TTC549 (cell line): ENCODE data around the gene GUCA2A.
"Not testable (repeated sequence)": the region's sequence is repeated elsewhere in the genome, so short reads cannot be mapped to it uniquely, and the experiment has no call there.

Experiments
- FAIRE-seq: peaks from 2 replicates; lab custom pipeline; 2012; peaks lifted over from hg19 to GRCh38; lab: Jason Lieb, UNC

The GUCA2A gene, protein sequence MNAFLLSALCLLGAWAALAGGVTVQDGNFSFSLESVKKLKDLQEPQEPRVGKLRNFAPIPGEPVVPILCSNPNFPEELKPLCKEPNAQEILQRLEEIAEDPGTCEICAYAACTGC

DNA sequence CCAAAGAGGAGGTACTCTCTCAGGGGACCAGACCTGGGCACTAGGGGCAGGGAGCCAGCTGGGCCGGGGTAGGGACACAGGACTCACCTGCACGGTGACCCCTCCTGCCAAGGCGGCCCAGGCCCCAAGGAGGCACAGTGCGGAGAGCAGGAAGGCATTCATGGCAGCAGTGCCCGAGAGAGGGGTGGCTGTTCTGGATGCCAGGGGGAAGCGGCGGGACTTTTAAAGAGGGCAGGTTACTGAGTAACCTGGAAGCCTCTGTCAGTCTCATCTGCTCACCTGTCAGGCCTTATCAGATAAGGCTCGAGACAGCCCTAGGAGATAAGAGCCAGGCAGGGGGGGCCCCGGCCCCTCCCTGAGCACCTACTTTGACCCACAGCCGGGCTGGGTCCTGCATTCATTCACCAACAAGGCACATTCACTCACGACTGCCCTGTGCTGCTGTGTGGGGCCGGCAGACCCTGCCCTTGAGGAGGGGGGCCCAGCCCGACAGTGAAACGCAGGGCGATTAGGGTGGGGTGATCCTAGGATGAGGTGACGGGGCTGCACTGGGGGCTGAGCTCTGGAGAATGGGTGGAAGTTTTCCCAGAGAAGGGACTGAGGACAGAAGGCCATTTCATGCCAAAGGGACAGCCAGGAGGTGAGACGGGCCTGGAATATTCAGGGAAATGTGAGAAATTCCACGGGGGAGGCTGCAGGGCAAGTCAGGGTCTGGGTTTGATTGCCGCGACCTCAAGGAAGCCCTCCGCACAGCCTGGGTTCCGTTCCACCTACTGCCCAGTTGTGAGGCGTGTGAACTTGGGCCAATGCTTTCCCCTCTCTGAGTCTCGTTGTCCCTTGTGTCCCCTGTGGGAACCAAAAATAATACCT lies at the start of gene GUCA2A:
Gene GUCA2A, minus strand, starts transcription at position 195 of the 870 bp plus-strand sequence. Its CDS starts 33 bp downstream, at position 162.
- no peak for FAIRE-seq

- no peak for FAIRE-seq
Observed at GRCh38 chr1:42211224-42211623, 46.7 kb upstream of the GUCA2A start.

DNA sequence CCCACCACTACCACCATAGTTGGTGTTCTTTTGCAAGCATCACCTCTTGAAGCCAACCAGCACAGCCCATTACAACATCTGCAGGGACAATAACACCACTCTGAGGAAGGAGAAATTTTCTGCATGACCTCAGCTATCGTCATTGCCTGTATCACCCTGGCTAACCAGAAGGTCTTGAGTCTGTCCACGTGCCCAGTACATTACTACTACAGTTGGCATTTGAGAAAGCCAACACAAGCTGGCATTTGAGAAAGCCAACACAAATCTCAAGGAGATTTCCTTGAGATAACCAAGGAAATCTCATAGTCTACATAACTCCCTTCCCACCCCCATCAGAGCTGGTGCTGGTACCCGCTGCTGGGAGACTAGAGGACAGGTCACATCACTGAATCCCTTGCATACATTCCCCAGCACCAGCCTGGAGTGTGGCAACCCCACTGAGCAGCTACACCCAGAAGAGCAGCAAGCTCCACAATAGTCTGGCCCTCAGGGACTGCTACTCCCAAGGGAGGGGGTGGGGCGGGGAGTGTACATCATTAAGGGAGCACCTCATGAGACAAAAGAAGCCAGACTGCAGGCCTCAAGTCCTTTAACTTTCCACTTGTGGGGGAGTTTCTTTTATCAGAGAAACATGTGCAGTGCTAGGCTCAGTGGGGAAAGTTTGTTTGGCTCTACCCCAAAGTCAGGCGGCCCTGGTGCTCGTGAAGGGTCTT lies 46.0 kb upstream of the GUCA2A start:
- no peak for FAIRE-seq

- FAIRE-seq, result no peak
Observed at GRCh38 chr1:42209526-42210251, 45.1 kb upstream of the GUCA2A start.

DNA sequence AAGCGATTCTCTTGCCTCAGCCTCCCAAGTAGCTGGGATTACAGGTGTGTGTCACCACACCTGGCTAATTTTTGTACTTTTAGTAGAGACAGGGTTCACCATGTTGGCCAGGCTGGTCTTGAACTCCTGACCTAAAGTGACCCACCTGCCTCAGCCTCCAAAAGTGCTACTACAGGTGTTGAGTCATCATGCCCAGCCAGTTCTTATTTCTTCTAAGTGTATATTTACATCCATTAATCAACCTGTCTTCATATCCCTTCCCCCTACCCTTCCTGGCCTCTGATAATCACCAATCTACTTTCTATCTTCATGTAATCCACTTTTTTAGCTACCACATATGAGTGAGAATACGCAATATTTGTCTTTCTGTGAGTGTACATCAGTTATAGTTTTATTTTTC lies 42.4 kb upstream of the GUCA2A start:
- not testable (repeated sequence) for FAIRE-seq

DNA sequence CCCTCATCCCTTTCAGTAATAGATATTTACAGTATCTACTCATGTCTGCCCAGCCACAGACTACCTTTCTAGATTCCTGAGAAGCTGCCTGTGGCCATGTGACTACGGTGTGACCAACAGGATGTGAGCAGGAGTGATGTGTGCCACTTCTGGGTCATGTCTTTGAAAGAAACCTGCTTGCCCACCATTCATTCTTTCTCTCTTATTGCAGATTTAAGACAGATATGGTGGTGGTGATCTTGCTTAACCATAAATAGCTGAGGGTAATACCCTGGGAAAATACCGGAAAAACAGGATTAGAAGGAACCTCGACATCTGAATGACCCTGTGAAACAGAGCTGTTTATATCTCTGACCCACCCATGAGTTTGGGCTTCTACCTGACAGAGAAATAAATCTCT lies 41.6 kb upstream of the GUCA2A start:
- FAIRE-seq, result no peak

DNA sequence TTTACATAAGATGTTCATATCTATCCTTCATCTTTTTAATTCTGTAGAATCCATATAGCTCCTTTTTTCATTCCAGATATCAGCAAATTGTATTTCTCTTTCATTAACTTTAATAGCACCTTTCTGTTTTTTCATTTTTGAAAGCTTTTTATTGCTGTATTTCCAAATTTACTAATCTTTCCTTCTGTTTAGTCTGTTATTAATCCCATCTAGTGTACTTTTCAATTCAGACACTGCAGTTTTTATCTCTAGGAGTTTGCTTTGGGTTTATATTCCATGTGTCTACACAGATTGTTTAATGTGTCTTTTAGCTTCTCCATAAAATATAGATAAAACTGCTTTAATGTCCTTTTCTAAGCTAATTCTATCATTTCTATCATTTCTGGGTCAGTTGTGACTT lies 37.4 kb upstream of the GUCA2A start:
- FAIRE-seq, result no peak

DNA sequence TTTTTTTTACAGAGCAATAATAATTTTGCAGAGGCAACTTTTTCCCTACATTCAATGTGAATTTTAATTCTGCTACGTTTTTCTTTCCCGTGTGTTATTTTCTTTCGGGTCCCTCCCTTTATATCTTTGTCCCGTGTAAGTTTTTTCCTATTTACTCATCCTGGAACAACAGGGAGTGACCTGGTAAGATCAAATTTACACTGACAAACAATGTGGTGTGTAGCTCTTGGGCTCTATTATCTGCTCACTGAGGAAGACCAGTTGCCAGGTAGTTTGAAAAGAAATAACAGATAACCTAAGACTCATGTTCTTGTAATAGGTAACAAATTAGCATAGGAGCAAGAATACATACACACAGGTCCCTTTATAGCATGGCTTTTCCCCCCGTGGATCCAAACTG lies 33.7 kb upstream of the GUCA2A start:
- no peak for FAIRE-seq

GRCh38 chr1:42195841-42196240 lies 31.3 kb upstream of the GUCA2A start:
- FAIRE-seq, result no peak

DNA sequence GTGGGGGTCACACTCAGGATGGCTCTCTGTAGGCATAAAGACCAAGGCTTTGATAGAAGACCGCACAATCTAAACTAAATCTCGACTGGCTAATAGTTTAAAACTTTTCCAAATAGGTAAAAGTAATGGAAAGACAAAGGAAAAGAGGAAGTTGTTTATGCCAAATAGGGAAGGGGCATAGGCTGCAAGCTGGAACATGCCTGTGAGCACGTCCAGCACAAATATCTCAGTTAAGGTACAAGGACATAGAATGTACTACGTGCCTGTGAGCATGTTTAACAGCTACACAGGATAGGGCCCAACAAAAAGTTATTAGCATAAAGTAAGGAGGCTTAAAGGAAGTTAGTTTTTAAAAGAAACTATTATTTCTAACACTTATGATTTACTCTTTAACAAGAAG lies 27.6 kb upstream of the GUCA2A start:
- no peak for FAIRE-seq

- no peak for FAIRE-seq
Observed at GRCh38 chr1:42191319-42191718, 26.8 kb upstream of the GUCA2A start.

DNA sequence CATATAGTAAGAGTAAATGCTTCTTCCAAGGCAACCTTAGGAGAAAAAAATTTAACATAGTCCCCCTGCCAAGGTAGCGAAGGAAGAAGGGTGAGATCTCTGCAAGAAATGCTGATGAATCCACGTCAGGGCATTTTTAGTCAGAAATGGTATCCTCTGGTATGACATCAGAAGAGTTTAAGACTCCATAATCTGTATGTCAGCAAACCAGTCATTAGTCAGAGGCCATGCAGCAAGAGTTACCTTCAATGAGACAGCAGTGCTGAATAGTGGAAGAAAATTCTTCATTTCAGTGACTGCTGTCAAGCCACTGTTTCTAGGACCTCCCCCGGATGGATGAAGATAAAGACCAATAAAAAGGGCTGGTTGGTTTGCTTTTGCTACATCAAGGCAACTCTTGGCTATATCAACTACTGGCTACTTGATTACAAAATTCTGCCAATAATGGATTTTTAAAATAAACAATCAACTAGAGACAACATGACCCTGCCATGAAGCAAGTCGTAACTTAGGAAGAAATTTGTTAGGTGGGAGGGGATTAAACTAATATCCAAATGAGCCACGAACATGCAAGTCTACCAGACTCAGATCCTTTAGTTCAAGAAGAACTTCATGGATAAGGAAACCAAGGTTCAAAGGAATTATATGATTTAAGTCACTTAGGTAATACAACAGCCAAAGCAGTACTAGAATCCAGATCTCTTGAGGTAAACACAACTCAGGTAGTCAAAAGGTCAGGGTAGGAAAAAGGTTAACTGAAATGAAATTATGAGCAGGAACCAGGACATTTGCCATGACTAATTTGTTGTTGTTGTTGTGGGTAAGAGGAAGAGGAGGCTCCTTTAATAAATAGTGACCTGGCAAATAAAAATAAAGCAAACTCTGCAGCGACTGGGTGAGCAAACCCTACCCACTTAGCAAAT lies 25.6 kb upstream of the GUCA2A start:
- FAIRE-seq, result no peak

DNA sequence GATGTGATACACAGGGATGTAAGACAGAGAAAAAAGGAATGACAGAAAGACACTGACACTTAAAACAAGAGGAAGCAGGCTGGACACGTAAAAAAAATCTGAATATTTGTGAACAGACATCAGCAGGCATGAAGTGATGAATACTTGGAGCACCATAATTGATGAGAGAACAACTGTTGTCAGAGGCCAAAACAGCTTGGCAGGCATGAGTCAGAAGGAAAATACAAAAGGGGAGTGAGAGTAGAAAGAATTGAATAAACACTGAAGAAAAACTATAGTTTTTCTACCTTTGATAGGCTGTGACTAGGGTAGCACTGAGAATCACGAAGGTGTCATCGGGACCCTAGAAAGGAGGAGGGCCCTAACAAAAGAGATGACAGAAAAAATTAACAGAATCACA lies 21.6 kb upstream of the GUCA2A start:
- no peak for FAIRE-seq

DNA sequence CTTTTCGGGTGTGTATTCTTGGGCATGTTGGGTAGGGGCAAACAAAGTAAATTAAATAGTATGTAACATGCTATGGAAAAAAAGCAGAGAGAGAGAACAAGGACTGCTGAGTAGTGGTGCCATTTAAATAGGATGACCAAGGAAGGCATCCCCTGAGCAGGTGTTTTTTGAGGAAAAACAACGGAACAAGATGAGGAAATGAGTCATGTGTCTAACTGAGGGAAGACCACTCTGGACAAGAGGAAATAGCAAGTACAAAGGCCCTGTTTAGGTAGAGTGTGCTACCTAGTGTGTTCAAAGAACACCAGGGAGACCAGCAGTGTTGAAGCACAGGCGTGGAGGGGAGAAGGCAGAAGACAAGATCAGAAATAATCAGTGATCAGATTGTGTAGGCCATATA lies 20.1 kb upstream of the GUCA2A start:
- FAIRE-seq, result no peak

DNA sequence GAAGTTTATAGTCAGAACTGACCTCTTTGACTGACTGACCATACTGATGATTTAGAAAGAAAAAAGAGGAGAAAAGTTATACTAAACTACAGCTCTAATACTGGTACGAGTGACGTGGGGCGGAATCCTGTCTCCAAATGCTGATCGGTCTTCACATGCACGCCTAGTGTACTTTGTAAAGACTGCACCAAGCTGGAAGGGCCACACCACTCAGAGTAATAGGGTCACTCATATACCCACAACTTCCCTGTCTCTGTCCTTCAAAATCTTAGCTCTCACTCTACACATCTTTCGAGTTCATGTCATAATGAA lies 19.4 kb upstream of the GUCA2A start:
- FAIRE-seq, result no peak

GRCh38 chr1:42183210-42183956 lies 18.8 kb upstream of the GUCA2A start:
- FAIRE-seq, result no peak

- FAIRE-seq, result no peak
Observed at GRCh38 chr1:42181687-42182086, 17.1 kb upstream of the GUCA2A start.

GRCh38 chr1:42179900-42180329 lies 15.4 kb upstream of the GUCA2A start:
- FAIRE-seq, result no peak

DNA sequence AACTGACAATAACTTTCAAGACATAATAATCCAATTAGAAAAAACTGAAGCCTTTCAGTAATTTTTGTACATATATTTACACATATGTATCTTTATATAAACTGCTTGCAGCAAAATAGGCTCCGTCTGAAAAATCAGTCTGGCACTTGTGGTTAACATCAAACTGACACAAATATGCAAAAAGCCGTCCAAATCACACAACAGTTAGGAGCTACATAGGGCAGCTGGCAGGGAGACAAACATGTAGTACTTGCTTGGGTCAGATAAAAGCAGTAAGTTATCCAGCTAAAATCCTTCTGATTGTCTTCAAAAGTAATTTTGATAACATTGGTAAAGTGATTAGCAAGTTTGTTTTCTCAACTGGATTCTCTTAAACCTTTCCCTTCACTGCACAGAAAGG lies 14.7 kb upstream of the GUCA2A start:
- FAIRE-seq, result no peak

GRCh38 chr1:42178249-42178648 lies 13.7 kb upstream of the GUCA2A start:
- no peak for FAIRE-seq

DNA sequence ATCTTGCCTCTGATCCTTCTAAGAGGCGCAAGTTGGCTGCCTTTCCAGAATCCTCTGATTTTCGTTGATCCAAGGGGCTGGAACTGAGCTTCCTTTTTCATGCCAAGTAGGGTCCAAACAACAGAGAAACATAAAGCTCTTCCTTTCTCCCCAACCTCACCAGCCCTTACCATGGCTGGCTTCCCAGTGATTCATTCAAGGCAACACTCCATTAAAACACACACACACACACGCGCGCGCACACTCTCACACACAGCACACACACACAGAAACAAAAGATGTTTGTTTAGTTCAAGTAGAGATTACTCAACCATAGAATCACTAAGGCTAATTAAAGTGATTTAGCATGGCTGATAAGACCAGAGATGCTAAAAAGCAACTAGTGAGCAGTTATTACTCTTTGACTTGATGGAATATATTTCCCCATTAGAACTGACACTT lies 13.0 kb upstream of the GUCA2A start:
- no peak for FAIRE-seq
